ENCODE data around the gene ZBTB37.

DNA sequence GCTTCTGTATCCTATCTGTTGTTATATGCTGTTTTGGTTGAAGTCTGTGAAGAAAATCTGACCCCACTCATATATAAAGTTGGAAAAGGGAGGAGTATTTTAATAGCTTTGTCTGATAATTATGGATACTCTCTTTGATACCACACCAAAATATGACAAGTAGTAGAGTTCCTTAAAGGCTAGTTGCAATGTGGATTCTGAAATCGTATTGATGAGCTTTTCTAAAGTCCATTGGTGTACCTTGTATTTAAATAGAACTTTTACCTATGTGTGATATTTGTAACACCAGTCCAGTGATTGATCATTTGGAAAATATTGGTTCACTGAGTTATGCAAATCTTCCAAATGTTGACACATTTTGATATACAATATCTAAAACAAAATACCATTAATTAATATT is 8.1 kb upstream of the ZBTB37 start:
- TF ChIP-seq, protein P1, sequence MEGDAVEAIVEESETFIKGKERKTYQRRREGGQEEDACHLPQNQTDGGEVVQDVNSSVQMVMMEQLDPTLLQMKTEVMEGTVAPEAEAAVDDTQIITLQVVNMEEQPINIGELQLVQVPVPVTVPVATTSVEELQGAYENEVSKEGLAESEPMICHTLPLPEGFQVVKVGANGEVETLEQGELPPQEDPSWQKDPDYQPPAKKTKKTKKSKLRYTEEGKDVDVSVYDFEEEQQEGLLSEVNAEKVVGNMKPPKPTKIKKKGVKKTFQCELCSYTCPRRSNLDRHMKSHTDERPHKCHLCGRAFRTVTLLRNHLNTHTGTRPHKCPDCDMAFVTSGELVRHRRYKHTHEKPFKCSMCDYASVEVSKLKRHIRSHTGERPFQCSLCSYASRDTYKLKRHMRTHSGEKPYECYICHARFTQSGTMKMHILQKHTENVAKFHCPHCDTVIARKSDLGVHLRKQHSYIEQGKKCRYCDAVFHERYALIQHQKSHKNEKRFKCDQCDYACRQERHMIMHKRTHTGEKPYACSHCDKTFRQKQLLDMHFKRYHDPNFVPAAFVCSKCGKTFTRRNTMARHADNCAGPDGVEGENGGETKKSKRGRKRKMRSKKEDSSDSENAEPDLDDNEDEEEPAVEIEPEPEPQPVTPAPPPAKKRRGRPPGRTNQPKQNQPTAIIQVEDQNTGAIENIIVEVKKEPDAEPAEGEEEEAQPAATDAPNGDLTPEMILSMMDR (IDR thresholded peaks at IDR 0.05), result no peak
- TF ChIP-seq POLR2A (IDR thresholded peaks at IDR 0.05), result no peak

All from right lobe of liver (tissue), 4 donors.